Measurements from ENCODE around the gene ADAM33. TPM values are rescaled to one million over a fixed set of nuclear protein-coding genes. Genes with fewer than 3 reads are reported as not detected.

ADAM33 gene, protein sequence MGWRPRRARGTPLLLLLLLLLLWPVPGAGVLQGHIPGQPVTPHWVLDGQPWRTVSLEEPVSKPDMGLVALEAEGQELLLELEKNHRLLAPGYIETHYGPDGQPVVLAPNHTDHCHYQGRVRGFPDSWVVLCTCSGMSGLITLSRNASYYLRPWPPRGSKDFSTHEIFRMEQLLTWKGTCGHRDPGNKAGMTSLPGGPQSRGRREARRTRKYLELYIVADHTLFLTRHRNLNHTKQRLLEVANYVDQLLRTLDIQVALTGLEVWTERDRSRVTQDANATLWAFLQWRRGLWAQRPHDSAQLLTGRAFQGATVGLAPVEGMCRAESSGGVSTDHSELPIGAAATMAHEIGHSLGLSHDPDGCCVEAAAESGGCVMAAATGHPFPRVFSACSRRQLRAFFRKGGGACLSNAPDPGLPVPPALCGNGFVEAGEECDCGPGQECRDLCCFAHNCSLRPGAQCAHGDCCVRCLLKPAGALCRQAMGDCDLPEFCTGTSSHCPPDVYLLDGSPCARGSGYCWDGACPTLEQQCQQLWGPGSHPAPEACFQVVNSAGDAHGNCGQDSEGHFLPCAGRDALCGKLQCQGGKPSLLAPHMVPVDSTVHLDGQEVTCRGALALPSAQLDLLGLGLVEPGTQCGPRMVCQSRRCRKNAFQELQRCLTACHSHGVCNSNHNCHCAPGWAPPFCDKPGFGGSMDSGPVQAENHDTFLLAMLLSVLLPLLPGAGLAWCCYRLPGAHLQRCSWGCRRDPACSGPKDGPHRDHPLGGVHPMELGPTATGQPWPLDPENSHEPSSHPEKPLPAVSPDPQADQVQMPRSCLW
- 10 to 100 TPM; 52.0 to 70.3 TPM for total RNA-seq
- long read RNA-seq, donor 1, partial matches to known transcripts, result 15 of 27 reads
- long read RNA-seq, donor 1, other reads (novel, unspliced or antisense), result 12 of 27 reads
- long read RNA-seq, donor 2, partial matches to known transcripts, result 26 of 45 reads
- long read RNA-seq, donor 2, other reads (novel, unspliced or antisense), result 17 of 45 reads

DNA sequence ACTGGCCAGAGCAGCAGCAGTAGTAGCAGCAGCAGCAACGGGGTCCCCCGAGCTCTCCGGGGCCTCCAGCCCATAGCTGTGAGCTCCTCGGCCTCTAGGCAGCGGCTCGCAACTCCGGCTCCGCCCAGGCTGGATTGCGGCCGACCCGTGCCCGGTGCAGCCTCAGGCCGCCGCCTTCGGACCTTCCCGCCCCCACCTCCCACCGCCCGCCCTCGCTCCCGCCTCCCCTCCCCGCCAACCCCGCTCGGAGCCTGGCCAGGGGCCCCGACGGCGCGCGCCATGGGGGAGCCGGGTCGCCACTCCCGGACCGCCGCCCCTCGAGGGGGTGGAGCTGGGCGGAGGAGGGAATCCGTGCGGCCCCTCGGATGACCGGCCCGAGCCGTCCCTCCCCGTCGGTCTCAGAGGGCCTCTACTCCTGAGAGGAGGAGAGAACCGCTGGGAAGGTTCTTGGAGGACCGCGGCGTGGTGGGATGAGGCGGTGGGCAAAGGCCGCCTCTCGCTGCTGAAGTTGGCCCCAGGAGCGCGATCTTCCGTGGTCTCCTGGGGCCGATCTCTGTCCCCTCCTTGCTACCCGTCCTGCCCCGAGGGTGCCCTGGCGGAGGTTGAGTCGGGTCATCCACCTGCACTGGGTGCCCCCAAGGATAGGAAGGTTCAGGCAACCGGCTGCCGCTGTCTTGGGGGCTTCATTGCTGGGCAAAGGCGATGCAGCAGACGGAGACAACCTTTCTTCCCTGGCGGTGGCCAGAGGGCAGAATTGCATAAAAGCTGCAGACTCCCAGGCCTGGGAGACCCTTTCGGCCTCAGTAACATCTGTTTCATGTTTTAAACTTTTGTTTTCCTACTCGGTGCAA lies at the start of gene ADAM33:
Gene ADAM33, minus strand, starts transcription at position 80 of the 851 bp plus-strand sequence. Its CDS starts 6 bp downstream, at position 74.
- intact Hi-C loops (cut with DNase I), result loop anchor here in 1 of 2 donors (5.0 kb wide), 1 partner anchor 895 kb away; no protein-coding TSS in a partner anchor
- DNase-seq (ENCODE audit: low spot score), result no peak

DNA sequence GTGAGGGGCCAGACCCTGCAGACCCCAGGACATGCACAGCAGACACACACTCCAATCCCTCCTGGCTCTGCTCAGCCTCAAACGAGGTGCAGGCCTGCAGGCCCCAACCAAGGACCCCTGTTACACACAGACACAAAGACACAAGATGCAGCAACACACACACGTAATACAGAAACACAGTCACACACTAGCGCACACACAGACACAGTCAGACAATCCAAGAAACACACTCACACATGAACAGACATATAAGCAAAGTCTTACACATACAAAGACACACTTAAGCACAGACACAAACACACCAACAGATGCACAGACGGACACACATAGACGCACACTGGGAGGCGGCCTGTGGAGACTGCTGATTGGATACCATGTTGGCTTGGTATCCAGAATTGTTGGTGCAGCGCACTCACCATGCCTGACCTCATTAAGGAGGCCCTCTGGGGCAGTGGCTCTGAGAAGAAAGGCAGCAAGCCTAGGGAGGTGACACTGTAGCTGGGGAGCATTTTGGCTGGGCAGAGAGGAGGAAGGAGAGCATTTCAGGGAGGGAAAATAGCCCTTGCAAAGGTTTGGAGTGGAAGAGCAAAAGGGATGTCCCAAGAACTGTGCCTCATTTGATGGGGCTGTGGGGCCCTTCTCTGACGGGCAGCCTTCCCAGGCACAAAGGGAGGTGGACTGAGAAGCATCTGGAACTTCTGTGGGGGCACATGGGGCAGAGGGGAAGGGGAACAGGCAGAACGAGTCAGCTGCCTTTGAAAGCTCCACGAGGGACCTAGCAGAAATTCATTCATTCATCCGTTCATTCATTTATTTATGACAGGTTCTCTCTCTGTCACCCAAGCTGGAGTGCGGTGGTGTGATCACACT lies 49.2 kb upstream of the ADAM33 start:
- intact Hi-C loops (cut with DNase I), result no loop called here
- DNase-seq (ENCODE audit: low spot score), result no peak

DNA sequence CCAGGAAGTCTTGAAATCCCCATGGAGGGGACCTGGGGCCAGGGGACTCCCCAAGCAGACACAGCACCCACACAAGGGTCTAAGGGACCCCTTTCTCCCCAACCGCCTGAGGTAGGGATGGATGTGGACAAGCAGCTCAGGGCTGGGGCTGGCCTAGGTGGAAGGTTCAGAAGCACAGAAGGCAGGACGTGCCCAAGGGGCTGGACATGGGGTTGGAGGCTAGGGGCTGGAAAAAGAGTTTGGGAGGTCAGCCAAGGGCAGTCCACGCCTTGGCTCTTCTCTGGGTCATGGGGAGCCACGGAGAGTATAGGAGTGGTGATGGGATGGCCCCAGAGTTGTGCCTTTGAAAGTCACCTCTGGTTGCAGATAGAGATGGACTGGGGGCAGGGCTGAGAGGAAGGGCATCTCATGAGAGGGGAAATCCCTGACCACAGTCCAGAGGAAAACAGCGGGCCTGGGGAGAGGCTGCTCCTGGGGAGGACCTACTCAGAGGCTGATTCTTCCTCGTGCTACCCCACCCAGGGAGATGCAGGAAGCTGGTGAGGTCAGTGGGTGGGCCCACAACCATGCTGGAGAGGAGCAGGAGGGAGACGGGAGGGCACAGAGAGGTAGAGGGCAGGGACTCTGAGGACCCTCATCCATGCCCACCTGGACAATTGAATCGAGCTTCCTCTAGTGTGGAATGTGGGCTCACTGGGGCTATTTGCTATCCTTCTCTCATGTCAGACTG lies 48.2 kb upstream of the ADAM33 start:
- no peak for DNase-seq (ENCODE audit: low spot score)
- intact Hi-C loops (cut with DNase I), result no loop called here

DNA sequence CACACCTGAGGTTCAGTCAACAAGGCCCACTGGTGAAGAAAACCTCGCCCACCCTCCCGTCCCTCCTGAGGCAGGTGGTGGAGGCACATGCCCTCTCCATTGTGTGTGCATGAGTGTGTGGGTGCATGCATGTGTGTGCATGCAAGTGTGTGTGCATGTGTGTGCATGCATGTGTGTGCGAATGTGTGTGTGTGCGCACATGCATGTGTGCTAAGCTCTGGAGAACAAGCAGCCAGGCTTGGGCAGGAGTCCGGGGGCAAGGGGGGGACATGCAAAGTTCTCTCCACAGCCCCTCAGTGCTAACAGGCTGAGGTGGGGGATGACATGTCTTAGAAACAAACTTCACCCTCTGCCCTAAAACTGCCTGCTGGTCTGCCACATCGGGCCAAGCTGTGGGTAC lies 47.6 kb upstream of the ADAM33 start:
- intact Hi-C loops (cut with DNase I), result no loop called here
- DNase-seq (ENCODE audit: low spot score), result no peak

DNA sequence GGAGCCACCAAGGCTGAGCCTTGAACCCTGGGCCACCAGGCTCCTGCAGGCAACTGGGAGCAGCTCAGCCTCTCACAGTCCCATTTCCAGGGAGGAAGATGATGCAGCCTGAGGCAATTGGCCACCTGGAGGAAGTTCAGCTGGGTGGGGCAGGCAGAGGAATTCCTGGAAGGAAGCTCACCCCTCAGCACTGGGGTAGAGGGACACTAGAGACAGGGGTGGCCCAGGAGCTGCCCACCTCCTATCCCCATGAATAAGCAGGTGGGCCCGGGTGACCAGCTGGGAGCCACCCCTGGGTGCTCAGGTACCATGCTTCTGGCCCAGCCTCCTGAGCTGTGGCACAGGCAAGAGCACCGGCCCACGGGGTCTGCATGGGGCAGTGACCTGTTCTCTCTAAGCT lies 47.1 kb upstream of the ADAM33 start:
- DNase-seq (ENCODE audit: low spot score), result no peak
- intact Hi-C loops (cut with DNase I), result no loop called here

DNA sequence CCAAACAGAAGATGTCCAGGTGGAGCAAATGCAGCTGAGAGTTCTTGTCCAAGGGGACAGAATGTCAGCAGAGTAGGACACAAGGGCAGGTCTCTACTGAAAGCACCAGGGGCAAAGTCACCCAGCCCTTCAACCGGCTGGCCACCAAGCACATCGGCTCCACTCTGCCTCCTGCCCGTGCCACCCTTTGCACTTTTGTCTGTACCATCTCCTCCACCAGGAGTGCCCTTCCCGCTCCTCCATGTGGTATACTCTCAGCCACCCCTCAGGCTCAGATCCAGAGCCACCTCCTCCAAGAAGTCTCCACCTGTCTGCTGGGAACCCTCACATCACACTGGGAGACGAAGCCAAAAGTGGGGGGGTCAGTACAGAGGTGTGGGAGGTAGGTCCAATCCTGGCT lies 46.5 kb upstream of the ADAM33 start:
- DNase-seq (ENCODE audit: low spot score), result no peak

DNA sequence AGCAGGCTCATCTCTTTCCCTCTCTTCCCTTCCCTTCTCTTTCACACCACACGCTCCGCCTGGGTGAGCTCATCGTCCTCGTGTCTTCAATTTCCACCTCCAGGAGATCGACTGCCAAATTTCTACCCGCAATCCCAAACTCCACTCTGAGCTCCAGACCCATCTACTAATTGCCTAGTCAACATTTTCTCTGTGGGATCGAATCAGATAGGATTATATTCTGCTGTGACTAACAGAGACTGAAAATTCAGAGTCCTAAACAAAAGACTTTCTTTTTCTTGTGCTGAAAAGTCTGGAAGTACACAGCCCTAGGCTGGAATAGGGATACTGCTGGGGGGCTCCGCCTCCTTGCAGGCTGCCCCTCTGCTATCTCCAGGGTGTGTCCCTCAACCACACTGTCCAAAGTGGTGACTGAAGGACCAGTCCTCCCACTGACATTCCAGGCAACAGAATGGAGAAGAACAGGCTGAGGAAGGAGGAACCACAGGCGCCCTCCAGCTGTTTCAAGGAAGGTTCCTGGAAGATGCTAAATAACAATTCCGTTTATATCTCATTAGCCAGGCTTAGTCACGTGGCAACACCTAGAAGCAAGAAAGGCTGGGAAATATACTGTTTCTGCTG lies 45.7 kb upstream of the ADAM33 start:
- peak; percentile 77 for DNase-seq (ENCODE audit: low spot score)
- intact Hi-C loops (cut with DNase I), result no loop called here

More for the DNA sequence above, 46.5 kb upstream of the ADAM33 start:
- intact Hi-C loops (cut with DNase I), result no loop called here

DNA sequence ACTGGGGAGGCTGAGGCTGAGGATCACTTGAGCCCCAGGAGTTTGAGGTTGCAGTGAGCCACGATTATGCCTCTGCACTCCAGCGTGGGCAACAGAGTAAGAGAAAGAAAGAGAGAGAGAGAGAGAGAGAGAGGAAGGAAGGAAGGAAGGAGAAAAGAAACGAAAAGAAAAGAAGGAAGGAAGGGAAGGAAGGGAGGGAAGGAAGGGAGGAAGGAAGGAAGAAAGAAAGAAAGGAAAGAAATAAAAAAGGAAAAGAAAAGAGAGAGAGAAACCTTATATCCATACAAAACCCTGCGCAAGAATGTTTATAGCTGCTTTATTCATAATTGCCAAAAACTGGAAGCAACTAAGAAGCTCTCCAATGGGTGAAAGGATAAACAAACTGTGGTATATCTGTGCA lies 42.5 kb upstream of the ADAM33 start:
- no peak for DNase-seq (ENCODE audit: low spot score)

DNA sequence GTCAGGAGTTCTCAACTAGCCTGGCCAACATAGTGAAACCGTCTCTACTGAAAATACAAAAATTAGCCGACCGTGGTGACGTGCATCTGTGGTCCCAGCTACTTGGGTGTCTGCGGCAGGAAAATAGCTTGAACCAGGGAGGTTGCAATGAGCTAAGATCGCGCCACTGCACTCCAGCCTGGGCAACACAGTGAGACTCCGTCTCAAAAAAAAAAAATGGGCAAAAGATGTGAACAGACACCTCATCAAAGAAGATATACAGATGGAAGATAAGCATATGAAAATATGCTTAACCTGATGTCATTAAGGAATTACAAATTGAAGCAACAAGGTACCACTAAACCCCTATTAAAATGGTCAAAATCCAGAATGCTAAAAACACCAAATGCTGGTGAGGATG lies 41.5 kb upstream of the ADAM33 start:
- no peak for DNase-seq (ENCODE audit: low spot score)
- intact Hi-C loops (cut with DNase I), result no loop called here

More for the DNA sequence above, 42.5 kb upstream of the ADAM33 start:
- intact Hi-C loops (cut with DNase I), result no loop called here

DNA sequence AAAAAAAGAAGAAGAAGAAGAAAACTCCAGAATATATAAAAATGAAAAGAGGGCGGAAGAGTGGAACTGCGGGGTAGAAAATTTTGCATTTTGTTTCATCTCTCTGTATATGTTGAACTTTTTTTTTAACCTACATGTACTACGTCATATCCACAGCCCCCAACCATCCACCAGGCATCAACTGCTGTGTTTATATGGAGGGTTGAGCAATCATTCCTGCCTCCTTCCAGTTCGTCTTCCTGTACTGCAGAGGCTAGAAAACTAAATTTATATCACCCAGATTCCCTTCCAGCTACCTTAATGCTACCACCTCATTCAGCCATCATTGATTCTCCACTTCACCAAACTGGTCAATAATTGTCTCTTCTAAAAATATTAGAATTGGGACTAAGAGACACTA lies 40.1 kb upstream of the ADAM33 start:
- no peak for DNase-seq (ENCODE audit: low spot score)
- intact Hi-C loops (cut with DNase I), result no loop called here

DNA sequence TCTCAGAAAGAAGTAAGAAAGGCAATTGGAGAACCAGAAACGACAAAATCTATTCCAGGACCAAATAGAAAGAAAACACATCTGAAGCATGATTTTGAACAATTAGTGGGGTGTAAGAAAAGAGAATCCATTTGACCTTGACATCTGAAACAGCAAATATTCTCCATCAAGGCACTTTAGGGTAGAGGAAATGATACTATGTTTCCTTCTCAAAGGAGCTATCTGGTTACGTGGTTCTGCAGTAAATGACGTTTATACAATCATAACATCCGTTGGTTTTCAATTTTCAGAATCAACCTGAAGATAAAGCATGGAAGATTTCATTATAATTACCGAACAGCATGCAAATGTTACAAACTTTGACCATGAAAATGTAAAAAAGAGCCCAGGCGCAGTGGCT lies 38.8 kb upstream of the ADAM33 start:
- intact Hi-C loops (cut with DNase I), result no loop called here
- no peak for DNase-seq (ENCODE audit: low spot score)

DNA sequence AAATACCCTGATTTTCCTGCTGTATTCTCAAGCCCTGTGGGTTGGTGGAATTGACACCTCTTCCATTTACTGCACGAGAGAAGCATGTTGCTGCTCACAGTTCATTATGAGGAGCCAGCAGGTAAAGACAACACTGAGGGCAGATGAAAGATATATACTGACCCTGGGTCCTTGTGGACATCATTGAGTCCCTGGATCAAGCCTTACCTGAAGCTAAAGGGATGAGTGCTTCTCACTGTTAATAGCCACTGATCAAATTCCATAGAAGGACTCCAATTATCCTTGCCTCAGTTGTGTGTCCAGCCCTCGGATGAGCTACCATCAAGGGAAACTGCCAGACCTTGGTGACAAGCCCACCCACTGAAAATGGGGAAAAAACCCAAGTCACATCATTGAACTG lies 38.3 kb upstream of the ADAM33 start:
- intact Hi-C loops (cut with DNase I), result no loop called here

DNA sequence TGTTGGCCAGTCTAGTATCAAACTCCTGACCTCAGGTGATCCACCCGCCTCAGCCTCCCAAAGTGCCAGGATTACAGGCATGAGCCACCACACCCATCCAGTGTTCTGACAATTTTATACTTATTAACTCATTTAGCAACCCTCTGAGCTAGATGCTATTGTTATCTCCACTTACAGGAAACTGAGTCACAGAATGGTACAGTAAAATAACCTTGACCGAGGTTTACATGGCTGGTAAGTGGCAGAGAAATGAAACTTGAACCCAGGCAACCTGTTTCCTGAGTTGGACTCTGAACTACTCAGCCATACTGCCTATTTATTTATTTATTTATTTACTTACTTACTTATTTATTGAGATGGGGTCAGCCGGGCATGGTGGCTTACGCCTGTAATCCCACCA lies 37.2 kb upstream of the ADAM33 start:
- no peak for DNase-seq (ENCODE audit: low spot score)
- intact Hi-C loops (cut with DNase I), result no loop called here

More for the DNA sequence above, 38.3 kb upstream of the ADAM33 start:
- no peak for DNase-seq (ENCODE audit: low spot score)

DNA sequence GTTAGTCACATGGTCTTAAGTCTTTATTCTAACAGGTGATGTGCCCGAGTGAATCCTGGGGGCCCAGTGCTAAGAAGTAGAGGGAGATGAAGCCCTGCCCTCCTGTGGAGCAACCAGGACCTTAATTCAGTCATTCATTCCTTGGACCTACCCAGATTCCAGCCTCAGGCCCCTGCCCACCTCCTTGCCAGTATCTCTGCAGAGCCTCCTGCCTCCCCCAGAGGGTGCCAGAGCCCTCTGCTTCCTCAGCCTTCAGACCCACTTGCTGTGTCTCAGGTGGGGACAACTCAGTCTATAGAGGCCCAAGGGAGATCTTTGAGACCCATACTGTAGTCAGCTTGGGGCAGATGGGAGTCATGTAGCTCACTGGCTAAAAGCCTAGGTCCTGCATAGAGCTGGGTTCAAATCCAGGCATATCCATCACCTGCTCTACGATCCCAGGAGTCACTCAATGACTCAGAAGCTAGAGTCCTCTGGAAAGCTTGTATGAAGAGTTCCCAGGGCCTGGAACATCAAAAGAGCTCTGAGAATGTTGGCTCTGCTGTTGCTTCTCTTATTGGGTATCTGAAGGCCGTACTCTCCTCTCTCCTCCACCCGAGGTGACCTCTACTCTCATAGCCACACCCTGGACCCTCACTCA lies 34.5 kb upstream of the ADAM33 start:
- intact Hi-C loops (cut with DNase I), result no loop called here
- DNase-seq (ENCODE audit: low spot score), result peak; percentile 78

DNA sequence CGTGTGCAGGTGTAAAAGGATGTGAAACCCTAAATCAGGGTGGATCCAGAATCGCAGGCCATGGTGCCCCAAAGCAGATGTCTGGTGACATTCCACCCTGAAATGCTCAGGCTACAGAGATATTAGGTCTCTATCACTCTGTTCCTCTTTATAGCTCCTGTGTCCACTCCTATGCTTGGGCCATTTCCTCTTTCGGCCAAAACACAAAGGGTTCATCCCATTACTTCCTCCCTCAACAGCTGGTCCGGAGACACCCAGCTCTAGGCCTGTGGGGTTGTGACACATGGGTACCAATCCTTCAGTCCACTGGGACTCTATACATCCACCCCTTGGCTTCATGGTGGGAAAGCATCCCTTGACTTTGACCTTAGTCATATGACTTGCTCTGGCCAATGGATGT lies 32.3 kb upstream of the ADAM33 start:
- no peak for DNase-seq (ENCODE audit: low spot score)
- intact Hi-C loops (cut with DNase I), result no loop called here

DNA sequence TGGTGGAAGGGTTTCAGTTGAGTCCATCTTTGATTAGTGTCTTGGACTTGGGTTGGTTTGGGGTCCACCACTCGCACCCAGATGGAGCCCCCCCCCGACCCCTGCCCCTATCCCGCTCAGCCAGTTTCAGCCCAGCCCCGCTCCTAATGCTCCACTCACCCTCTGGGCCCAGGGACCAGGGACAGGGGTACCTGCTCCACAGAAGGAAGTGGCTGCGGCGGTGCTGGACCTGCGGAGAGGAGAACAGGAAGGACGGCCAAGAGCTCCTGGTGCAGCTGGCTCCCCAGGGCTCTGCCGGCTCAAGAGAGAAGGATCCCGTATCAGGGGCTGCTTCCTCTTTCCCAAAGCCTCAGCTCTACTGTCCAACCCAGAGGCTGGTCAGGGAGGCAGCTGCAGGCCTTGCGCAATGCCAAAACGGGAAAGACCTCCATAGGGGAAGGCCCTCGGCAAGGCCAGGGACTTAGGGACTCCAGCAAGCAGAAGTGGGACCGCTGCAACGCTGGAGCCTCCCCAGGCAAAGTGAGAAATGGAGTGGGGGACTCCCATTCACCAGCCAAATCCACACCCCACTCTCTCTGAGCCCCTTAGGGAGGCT lies 30.6 kb upstream of the ADAM33 start, which contains the start of gene SIGLEC1:
Gene SIGLEC1, minus strand, starts transcription at position 322 of the 595 bp plus-strand sequence. CDS start 5,472 bp downstream, outside the sequence.
- intact Hi-C loops (cut with DNase I), result no loop called here
- peak; percentile 92 for DNase-seq (ENCODE audit: low spot score)

Measured in posterior vena cava (tissue), 2 donors.